Thyroid gland (tissue), 4 donors: Measurements from ENCODE around the gene MICAL3.

ENCODE experiments used
- POLR2A ChIP-seq, 2 donors: fragments of 450-650 bp; IDR thresholded peaks; one replicate each; pipeline ENCODE4 v1.6.1; 2017; ENCODE audit warnings: antibody characterized with exemption in 2 of 2, mild to moderate bottlenecking in 2 of 2, moderate library complexity in 1 of 2
- TF ChIP-seq, protein P1 (sequence below), 6 experiments: fragments of 200-600 bp in 3 of 6; fragments of 450-650 bp in 3 of 6; sonication (generic) in 3 of 6; IDR thresholded peaks; one replicate each; pipeline ENCODE4 v1.5.1; 2016 to 2019; ENCODE audit warnings: antibody characterized with exemption in 6 of 6, mild to moderate bottlenecking in 2 of 6, inconsistent platforms in 1 of 6, moderate library complexity in 1 of 6

DNA sequence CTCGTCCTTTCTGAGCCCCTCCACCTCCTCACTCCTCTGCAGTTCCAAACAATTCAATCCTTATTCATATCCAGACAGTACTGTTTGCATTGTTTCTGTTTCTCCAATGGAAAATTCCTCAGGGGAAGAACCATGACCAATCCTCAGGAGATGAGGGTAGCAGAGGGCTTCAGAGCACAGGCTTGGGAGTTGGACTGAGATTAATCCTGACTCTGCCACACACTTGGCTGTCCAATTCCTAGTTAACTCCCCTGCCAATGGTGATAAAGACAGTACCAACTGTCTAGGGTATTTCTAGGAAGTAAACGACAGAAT lies 58.0 kb downstream of the MICAL3 start:
- TF ChIP-seq, protein P1, sequence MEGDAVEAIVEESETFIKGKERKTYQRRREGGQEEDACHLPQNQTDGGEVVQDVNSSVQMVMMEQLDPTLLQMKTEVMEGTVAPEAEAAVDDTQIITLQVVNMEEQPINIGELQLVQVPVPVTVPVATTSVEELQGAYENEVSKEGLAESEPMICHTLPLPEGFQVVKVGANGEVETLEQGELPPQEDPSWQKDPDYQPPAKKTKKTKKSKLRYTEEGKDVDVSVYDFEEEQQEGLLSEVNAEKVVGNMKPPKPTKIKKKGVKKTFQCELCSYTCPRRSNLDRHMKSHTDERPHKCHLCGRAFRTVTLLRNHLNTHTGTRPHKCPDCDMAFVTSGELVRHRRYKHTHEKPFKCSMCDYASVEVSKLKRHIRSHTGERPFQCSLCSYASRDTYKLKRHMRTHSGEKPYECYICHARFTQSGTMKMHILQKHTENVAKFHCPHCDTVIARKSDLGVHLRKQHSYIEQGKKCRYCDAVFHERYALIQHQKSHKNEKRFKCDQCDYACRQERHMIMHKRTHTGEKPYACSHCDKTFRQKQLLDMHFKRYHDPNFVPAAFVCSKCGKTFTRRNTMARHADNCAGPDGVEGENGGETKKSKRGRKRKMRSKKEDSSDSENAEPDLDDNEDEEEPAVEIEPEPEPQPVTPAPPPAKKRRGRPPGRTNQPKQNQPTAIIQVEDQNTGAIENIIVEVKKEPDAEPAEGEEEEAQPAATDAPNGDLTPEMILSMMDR (IDR thresholded peaks at IDR 0.05) = no peak
- TF ChIP-seq POLR2A (IDR thresholded peaks at IDR 0.05) = peak in 1 of 2 donors; percentile 25
